Liver (tissue), 9 donors: ENCODE measurements around the gene ERVV-1. TPM values are rescaled to one million over a fixed set of nuclear protein-coding genes. Genes with fewer than 3 reads are reported as not detected.

ENCODE experiments used
- DNase-seq: peaks from one replicate; pipeline ENCODE4 v3.0.0-alpha.2; 2017; ENCODE audit warnings: low spot score
- H3K27ac ChIP-seq, 2 donors: one replicate each; pipeline ENCODE4 v1.7.0; 2013; ENCODE audit warnings: inconsistent platforms in 2 of 2, low read length in 2 of 2, control low read depth in 1 of 2, low read depth in 1 of 2, mild to moderate bottlenecking in 1 of 2
- H3K27me3 ChIP-seq, 4 donors: one replicate each; pipeline versions ENCODE4 v1.6.1 to v1.7.0; 2013; ENCODE audit warnings: low read length in 3 of 4, inconsistent platforms in 1 of 4, mild to moderate bottlenecking in 1 of 4, moderate library complexity in 1 of 4; ENCODE audit not compliant: control insufficient read depth in 4 of 4, insufficient read depth in 4 of 4
- H3K36me3 ChIP-seq, 4 donors: one replicate each; pipeline versions ENCODE4 v1.6.1 to v1.7.0; 2013; ENCODE audit warnings: low read length in 3 of 4, mild to moderate bottlenecking in 3 of 4, low read depth in 1 of 4, moderate library complexity in 1 of 4; ENCODE audit not compliant: control insufficient read depth in 4 of 4, insufficient read depth in 3 of 4
- H3K4me1 ChIP-seq, 4 donors: one replicate each; pipeline versions ENCODE4 v1.6.1 to v1.7.0; 2013; ENCODE audit warnings: low read length in 3 of 4, mild to moderate bottlenecking in 3 of 4, moderate library complexity in 1 of 4; ENCODE audit not compliant: control insufficient read depth in 4 of 4, insufficient read depth in 4 of 4
- H3K4me3 ChIP-seq, 3 donors: one replicate each; pipeline versions ENCODE4 v1.6.1 to v1.7.0; 2013; ENCODE audit warnings: low read length in 3 of 3, control low read depth in 1 of 3, low read depth in 1 of 3, mild to moderate bottlenecking in 1 of 3
- H3K9ac ChIP-seq, 2 donors: one replicate each; pipeline ENCODE4 v1.7.0; 2013; ENCODE audit warnings: low read length in 2 of 2, mild to moderate bottlenecking in 2 of 2, moderate library complexity in 2 of 2, control low read depth in 1 of 2, low read depth in 1 of 2
- H3K9me3 ChIP-seq, 4 donors: one replicate each; pipeline versions ENCODE4 v1.6.1 to v1.7.0; 2013; ENCODE audit warnings: low read length in 3 of 4; ENCODE audit not compliant: control insufficient read depth in 4 of 4
- ATF3 ChIP-seq: IDR thresholded peaks from 2 replicates; pipeline ENCODE4 v1.6.1; 2016; ENCODE audit warnings: antibody characterized with exemption
- CTCF ChIP-seq: fragments of 150-350 bp; IDR thresholded peaks from 2 replicates; pipeline ENCODE4 v1.5.1; 2017; ENCODE audit warnings: improper control_type of control experiment, low read depth, low read length; ENCODE audit not compliant: missing input control
- EGR1 ChIP-seq, 2 donors: IDR thresholded peaks; 2 replicates each; pipeline ENCODE4 v1.6.1; 2016 to 2018; ENCODE audit warnings: antibody characterized with exemption in 2 of 2, low read depth in 2 of 2
- FOXA1 ChIP-seq: IDR thresholded peaks from 2 replicates; pipeline ENCODE4 v1.6.1; 2016; ENCODE audit warnings: antibody characterized with exemption
- FOXA2 ChIP-seq: IDR thresholded peaks from 2 replicates; pipeline ENCODE4 v1.6.1; 2016; ENCODE audit warnings: antibody characterized with exemption
- GABPA ChIP-seq, 2 donors: IDR thresholded peaks in 1 of 2; conservative IDR thresholded peaks in 1 of 2; 2 replicates each; pipeline ENCODE4 v1.6.1; 2016; ENCODE audit warnings: antibody characterized with exemption in 2 of 2, mild to moderate bottlenecking in 1 of 2, moderate library complexity in 1 of 2
- HNF4A ChIP-seq, 2 donors: conservative IDR thresholded peaks; 2 replicates each; pipeline ENCODE4 v1.6.1; 2016; ENCODE audit warnings: antibody characterized with exemption in 2 of 2, mild to moderate bottlenecking in 2 of 2
- HNF4G ChIP-seq: IDR thresholded peaks from 2 replicates; pipeline ENCODE4 v1.6.1; 2016; ENCODE audit warnings: antibody characterized with exemption
- JUND ChIP-seq, 2 donors: IDR thresholded peaks; 2 replicates each; pipeline ENCODE4 v1.6.1; 2016; ENCODE audit warnings: antibody characterized with exemption in 2 of 2
- MAX ChIP-seq: IDR thresholded peaks from 2 replicates; pipeline ENCODE4 v1.6.1; 2016; ENCODE audit warnings: antibody characterized with exemption
- NR2F2 ChIP-seq: IDR thresholded peaks from 2 replicates; pipeline ENCODE4 v1.6.1; 2016; ENCODE audit warnings: antibody characterized with exemption
- RAD21 ChIP-seq, 2 donors: IDR thresholded peaks; 2 replicates each; pipeline ENCODE4 v1.6.1; 2016; ENCODE audit warnings: antibody characterized with exemption in 2 of 2, mild to moderate bottlenecking in 2 of 2
- REST ChIP-seq: IDR thresholded peaks from 2 replicates; pipeline ENCODE4 v1.6.1; 2016; ENCODE audit warnings: antibody characterized with exemption, mild to moderate bottlenecking
- RXRA ChIP-seq, 2 donors: IDR thresholded peaks; 2 replicates each; pipeline ENCODE4 v1.6.1; 2017 to 2018; ENCODE audit warnings: antibody characterized with exemption in 2 of 2, mild to moderate bottlenecking in 1 of 2
- SP1 ChIP-seq: IDR thresholded peaks from 2 replicates; pipeline ENCODE4 v1.6.1; 2018; ENCODE audit warnings: antibody characterized with exemption, mild to moderate bottlenecking
- TAF1 ChIP-seq: conservative IDR thresholded peaks from 2 replicates; pipeline ENCODE4 v1.6.1; 2016; ENCODE audit warnings: antibody characterized with exemption, mild to moderate bottlenecking
- ZBTB33 ChIP-seq: IDR thresholded peaks from 2 replicates; pipeline ENCODE4 v1.6.1; 2016; ENCODE audit warnings: antibody characterized with exemption
- WGBS: extraction: QIAGEN DNeasy Blood & Tissue Kit; methylation state at CpG from one replicate; pipeline ENCODE4 v1.1.7; 2013; 5-methylcytosine and 5-hydroxymethylcytosine counted together
- polyA plus RNA-seq, 2 donors: library from polyadenylated mRNA; stranded (reverse) in 1 of 2; unstranded in 1 of 2; fragments of 200-250 nt in 1 of 2; fragments of >200 nt in 1 of 2; fragmentation: Nextera tagmentation in 1 of 2; extraction: Ambion mirVana in 1 of 2; gene quantifications; one replicate each; pipeline versions ENCODE4 v1.2.1 to v1.2.3, GENCODE V29; 2013 to 2015
- total RNA-seq, 2 donors: library from RNA; depleted of rRNA; stranded (reverse); fragments of >200 nt; gene quantifications; one replicate each; pipeline ENCODE4 v1.2.3, GENCODE V29; 2014
- donor health status: healthy.
- donor health status: healthy.
- donor health status: healthy.
- donor health status: healthy.
- donor health status: healthy.

ERVV-1 gene
- total and polyA plus RNA-seq, 4 donors: not detected

- WGBS: 90% methylated on average over 4 of the region's 4 CpGs
- Histone ChIP-seq H3K4me3 (peak overlapping the region in 1 of 3 donors; percentile 7), H3K27me3 (no peaks in the 10 kb centered on the region), H3K36me3 (peaks cover 0 to 5% (median 0%) of the 10 kb centered on the region in 4 donors), H3K9me3 (peaks cover 1 to 25% (median 5%) of the 10 kb centered on the region in 4 donors), H3K27ac (no peak overlapping the region), H3K9ac (no peak overlapping the region), H3K4me1 (no peaks in the 10 kb centered on the region)
- TF ChIP-seq TAF1: no peak
- TF ChIP-seq GABPA (IDR thresholded peaks at IDR 0.05 in 1 of 2, conservative IDR thresholded peaks at IDR 0.05 in 1 of 2): no peak
- no peak for TF ChIP-seq HNF4G
- no peak for TF ChIP-seq RXRA (IDR thresholded peaks at IDR 0.05)
- TF ChIP-seq REST: no peak
- no peak for TF ChIP-seq ATF3
- no peak for TF ChIP-seq JUND (IDR thresholded peaks at IDR 0.05)
- no peak for TF ChIP-seq CTCF
- TF ChIP-seq EGR1 (IDR thresholded peaks at IDR 0.05; ENCODE audit: low read depth in 2 of 2): no peak
- no peak for TF ChIP-seq MAX
- TF ChIP-seq FOXA2: no peak
- TF ChIP-seq RAD21 (IDR thresholded peaks at IDR 0.05): no peak
- no peak for DNase-seq
These were observed 26.5 kb upstream of the ERVV-1 start for GRCh38 chr19:52987221-52987620.

GRCh38 chr19:52988506-52988905, 25.2 kb upstream of the ERVV-1 start:
- no peak overlapping the region for H3K27ac ChIP-seq
- H3K36me3 ChIP-seq: peaks cover 0 to 5% (median 0%) of the 10 kb centered on the region in 4 donors
- H3K9me3 ChIP-seq: peaks cover 1 to 25% (median 7%) of the 10 kb centered on the region in 4 donors
- H3K4me3 ChIP-seq: no peak overlapping the region
- H3K9ac ChIP-seq: no peak overlapping the region
- DNase-seq: no peak
- WGBS: 87% methylated on average over 5 of the region's 5 CpGs
- H3K27me3 ChIP-seq: no peaks in the 10 kb centered on the region
- no peaks in the 10 kb centered on the region for H3K4me1 ChIP-seq
- TF ChIP-seq FOXA1 (no peak), ZBTB33 (no peak), MAX (no peak), HNF4A (conservative IDR thresholded peaks at IDR 0.05) (no peak), SP1 (no peak), HNF4G (no peak), JUND (IDR thresholded peaks at IDR 0.05) (no peak), ATF3 (no peak), RXRA (IDR thresholded peaks at IDR 0.05) (no peak), CTCF (no peak), NR2F2 (no peak), REST (no peak), RAD21 (IDR thresholded peaks at IDR 0.05) (no peak)
